SK-N-MC (cell line): ENCODE data around the gene PLPP4.

Source experiments
- EZH2 ChIP-seq: fragments of 200-600 bp; sonication (generic); IDR thresholded peaks from one replicate; pipeline ENCODE4 v1.6.1; 2017; ENCODE audit warnings: antibody characterized with exemption
- FOXP2 ChIP-seq: optimal IDR thresholded peaks from 2 replicates; pipeline ENCODE3; 2011; ENCODE audit warnings: mild to moderate bottlenecking, moderate library complexity; ENCODE audit not compliant: insufficient read depth; ENCODE audit errors: extremely low read length, control extremely low read depth
- POLR2AphosphoS5 ChIP-seq: IDR thresholded peaks from 2 replicates; pipeline ENCODE4 v1.6.1; 2012; ENCODE audit warnings: mild to moderate bottlenecking, low read depth, low read length, borderline replicate concordance

DNA sequence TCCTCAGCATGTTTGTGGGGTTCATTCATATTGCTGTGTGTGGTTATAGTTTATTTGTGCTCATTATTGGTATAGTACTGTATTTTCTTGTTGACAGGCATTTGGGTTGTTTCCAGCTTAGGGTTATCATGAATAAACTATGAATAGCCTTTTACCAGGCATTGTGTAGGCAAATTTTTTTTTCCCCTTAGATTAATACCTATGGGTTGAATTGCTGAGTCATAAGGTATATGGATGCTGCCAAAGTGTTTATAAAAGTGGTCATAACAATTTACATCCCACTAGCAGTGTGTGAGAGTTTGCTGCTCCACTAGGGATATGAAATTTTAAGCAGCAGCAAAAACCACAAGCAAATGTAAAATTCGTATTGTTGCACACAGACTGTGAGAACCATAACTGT is 175.0 kb downstream of the PLPP4 start:
- TF ChIP-seq EZH2 (no peak), POLR2AphosphoS5 (no peak), FOXP2 (no peak)
